CD4-positive, alpha-beta T cell treated with Interleukin-4 for 1 hour (primary cell): ENCODE data around the gene TEAD2.
"Not testable (repeated sequence)": the region's sequence is repeated elsewhere in the genome, so short reads cannot be mapped to it uniquely, and the experiment has no call there.

Experiments
- DNase-seq, 2 donors: peaks; one replicate each; pipeline ENCODE4 v3.0.0-alpha.2; 2020 to 2022

Gene TEAD2

DNA sequence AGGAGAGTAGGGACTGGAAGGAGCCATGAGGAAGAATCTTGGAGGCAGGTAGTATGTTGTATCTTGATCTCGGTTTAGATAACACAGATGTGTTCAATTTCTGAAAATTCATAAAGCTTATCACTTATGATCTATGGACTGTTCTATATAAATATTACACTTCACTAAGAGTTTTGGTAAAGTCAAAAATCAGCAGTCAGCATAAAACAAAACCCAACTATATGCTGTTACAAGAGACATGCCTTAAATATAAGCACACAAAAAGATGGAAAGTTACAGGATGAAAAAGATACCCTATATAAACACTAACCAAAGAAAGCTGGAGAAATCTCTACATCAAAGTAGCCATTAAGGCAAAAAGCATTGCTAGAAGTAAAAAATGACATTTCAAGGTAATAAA, 21.4 kb upstream of the TEAD2 start:
- no peak for DNase-seq

DNA sequence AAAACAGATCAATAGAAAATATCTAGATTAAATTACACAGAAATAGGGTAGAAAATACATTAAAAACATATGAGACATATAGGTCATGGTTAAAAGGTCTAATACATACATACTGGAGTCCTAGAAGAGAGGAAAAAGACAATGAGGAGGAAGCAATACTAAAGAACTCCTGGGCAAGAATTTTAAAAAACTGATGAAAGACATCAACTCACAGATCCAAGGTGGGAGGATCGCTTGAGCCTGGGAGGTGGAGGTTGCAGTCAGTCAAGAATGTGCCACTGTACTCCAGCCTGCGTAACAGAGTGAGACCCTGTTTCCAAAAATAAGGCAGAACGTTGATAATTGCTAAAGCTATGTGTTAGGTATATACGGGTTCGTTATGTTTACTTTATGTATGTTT, 20.4 kb upstream of the TEAD2 start:
- DNase-seq = no peak

DNA sequence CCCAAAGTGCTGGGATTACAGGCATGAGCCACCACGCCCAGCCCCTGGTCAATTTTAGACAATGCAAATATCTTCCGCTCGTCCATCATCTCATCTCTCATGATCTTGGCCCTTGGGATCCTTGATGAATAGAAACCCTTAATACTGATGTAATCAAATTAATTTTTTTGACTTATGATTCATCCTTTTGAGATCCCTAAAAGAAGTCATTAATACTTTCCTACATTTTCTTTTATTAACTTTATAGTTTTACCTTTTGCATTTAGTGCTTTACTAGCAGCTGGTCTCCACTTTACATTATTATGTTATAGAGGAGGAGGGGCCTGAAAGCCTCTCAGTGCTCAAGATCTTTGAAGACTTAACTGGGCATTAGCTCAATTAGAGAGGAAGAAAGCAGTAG, 18.2 kb upstream of the TEAD2 start:
- no peak for DNase-seq

DNA sequence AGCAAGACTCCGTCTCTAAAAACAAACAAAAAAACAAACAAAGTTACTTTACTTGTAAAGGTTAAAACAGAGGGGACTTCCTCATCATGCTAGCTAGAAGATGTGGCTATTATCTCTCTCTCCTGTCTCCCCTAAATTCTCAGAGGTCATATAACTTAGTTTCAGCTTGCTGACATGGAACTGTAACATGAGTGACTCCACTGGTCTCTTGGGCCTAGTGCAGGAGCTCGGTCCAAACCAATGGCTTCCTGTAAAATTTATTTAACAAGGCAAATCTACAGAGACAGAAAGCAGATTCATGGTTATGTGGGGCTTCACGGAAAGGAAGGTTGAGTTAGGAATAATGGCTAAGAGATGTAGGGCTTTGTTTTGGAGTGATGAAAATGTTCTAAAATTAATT, 16.3 kb upstream of the TEAD2 start:
- DNase-seq = no peak

DNA sequence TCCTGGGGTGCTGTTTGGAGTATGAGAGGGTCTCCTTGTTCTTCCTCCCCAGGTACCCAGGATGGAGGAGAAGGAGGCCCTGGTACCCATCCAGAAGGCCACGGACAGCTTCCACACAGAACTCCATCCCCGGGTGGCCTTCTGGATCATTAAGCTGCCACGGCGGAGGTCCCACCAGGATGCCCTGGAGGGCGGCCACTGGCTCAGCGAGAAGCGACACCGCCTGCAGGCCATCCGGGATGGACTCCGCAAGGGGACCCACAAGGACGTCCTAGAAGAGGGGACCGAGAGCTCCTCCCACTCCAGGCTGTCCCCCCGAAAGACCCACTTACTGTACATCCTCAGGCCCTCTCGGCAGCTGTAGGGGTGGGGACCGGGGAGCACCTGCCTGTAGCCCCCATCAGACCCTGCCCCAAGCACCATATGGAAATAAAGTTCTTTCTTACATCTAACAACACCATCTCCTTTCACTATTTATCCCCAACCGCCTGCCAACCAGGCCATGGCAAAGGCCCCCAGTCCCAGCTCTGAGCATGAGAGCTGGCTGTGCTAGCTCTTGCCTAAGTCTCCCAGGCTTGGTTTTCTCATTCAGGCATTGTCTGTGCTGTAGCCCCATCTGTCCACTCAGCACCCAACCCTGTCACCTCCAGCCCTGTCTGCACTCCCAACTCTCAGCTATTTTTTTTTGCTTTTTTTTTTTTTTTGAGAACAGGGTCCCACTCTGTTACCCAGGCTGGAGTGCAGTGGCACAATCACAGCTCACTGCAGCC, 12.6 kb upstream of the TEAD2 start:
- DNase-seq = no peak

DNA sequence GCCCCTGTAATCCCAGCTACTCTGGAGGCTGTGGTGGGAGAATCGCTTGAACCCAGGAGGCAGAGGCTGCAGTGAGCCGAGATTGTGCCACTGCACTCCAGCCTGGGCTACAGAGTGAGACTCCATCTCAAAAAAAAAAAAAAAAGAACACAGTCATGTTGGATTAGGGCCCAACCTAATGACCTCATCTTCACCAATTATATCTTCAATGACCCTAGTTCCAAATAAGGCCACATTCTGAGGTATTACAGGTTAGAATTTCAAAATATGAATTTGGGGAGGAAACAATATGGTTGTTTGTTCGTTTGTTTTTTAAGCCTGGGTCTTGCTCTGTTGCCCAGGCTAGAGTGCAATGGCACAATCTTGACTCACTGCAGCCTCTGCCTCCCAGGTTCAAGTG, 11.0 kb upstream of the TEAD2 start:
- not testable (repeated sequence) for DNase-seq

DNA sequence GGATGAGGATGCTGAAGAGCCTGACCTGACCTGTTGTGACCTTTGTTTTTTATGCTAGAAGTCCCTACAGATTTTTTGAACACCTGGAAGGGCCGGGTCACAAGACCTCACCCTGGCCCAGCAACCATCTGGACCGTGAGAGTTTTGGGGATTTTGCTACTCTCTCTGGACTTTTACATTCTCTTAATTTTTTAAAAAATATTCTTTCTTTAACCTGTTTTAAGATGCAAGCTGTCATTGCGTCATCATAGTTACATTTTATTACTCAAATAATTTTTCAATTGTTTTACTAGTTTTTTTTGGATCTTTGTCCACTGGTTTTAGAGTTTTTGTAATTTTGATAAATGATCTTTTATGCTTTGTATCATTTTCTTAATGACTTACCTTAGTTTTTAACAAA, 9.0 kb upstream of the TEAD2 start:
- no peak for DNase-seq

GRCh38 chr19:49368711-49369358, 6.6 kb upstream of the TEAD2 start:
- DNase-seq = no peak

GRCh38 chr19:49366110-49366509, 3.9 kb upstream of the TEAD2 start:
- DNase-seq = no peak

DNA sequence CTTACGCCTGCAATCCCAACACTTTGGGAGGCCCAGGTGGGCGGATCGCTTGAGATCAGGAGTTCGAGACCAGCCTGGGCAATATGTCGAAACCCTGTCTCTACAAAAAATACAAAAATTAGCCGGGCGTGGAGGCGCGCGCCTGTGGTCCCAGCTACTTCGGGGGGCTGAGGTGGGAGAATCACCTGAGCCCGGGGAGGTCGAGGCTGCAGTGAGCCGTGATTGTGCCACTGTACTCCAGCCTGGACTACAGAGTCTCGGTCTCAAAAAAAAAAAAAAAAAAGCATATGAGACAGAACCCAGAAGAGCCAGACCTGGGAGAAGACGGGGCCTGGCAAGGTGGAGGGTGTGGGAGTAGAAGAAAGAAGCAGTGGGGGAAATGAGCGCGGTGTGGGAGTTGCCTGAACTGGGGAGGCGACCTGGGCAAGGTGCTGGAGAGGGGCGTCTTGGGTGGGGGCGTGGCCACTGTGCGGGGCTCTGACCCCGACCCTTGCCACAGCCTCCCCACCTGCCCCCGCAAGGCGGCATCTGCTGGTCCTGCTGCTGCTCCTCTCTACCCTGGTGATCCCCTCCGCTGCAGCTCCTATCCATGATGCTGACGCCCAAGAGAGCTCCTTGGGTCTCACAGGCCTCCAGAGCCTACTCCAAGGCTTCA, 2.0 kb upstream of the TEAD2 start:
- no peak for DNase-seq

- DNase-seq = peak; percentile 76 to 89
These were observed 1.3 kb upstream of the TEAD2 start, which contains the start of gene DKKL1 for GRCh38 chr19:49363268-49364082. Gene DKKL1, plus strand, starts transcription at chr19:49363877. Its CDS starts 122 bp downstream, at chr19:49363999.

DNA sequence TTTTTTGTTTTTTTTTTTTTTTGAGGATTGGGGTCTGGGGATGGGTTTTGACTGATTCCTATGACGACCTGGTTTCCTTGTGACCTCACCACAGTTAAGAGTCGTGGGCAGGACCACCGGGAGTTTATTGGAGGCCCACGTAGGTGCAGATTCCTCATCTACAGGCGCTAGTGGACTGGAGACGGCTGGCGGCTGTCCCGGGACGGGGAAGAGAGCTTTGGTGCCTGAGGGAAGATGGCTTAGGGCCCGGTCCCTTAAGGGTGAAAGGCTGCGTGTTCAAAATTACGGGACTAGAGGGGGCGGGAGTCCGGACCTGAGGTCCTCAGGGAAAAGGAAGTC, 682 bp upstream of the TEAD2 start:
- DNase-seq = no peak

DNA sequence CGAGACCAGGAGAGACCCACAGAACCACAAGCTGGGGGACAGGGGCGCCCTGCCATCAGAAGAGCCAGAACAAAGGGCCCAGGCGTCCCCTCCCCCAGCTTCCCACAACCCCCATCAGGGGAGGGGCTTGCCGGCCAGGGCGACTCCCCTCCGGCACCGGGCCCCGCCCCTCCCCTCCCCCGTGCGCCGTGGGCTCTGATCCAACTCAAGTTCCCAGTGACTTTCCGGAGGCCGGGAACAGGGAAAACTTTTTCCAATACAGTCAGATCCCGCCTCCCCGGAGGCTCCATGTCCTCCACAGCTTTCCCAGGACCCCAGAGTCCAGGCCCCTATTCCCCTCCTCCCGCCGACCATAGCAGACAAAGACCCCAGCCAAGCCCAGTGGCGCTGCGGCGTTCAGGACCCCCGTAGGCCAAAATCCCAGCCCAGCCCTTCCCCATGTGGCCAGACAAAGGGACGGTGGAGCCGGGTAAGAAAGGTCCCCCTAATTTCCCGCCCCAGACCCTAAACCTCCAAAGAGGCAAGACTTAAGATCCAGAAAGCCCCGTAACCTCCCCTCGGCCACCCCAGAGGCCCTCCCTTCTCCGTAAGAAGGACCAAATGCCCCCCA, 673 bp downstream of the TEAD2 start:
- DNase-seq = no peak

GRCh38 chr19:49359851-49360820, 2.1 kb downstream of the TEAD2 start:
- no peak for DNase-seq

- DNase-seq = no peak
These were observed 5.0 kb downstream of the TEAD2 start for GRCh38 chr19:49357186-49357585.

- no peak for DNase-seq
These were observed 5.8 kb downstream of the TEAD2 start for GRCh38 chr19:49356382-49356781.

DNA sequence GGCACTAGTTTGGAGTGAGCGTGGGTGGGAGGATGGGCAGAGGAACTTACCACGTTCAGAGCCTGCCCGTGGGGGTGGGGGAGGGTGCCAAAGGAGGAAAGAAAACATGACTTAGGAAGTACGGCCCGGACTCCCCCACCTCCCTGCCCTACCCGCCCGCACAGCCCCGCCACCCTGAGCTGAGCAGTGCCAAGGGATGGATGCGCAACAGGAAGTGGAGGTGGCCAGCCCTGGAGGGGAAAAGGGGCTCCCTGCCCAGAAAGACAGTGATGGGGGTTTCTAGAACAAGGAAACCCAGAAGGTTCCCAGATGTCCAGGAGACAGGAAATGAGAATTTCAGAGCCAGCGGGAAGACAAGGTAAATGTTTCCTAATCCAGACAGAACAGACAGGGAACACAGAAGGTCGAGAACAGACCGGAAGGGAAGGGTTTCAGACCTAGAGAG, 6.3 kb downstream of the TEAD2 start:
- no peak for DNase-seq

- DNase-seq = no peak
These were observed 12.6 kb downstream of the TEAD2 start for GRCh38 chr19:49349567-49349966.

GRCh38 chr19:49348305-49349189, 13.7 kb downstream of the TEAD2 start:
- DNase-seq = no peak

DNA sequence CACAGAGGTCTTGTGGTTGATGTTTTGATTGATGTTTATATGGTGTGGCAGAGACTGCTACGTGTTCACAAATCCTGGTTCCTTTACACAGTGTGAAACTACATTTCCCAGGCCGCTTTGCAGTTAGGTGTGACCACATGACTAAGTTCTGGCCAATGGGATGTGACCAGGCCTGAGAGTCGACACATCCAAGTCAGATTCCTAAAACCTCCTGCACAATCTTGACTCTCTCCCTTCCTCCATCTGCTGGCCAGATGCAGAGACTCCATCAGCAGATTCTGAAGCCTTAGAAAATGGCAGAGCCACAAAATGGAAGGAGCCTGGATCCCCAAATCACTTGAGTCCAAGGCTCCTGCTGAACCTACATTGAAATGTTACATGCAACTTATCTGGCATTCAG, 14.4 kb downstream of the TEAD2 start:
- peak; percentile 30 to 38 for DNase-seq
